HUES6 (cell line): ENCODE results near the gene KATNB1.

Experiments
- H3K27ac ChIP-seq: 2 replicates; pipeline ENCODE4 v1.7.0; 2013; ENCODE audit warnings: low read depth, mild to moderate bottlenecking, low read length, inconsistent platforms
- H3K27me3 ChIP-seq: 2 replicates; pipeline ENCODE4 v1.6.1; 2013; ENCODE audit warnings: low read length; ENCODE audit not compliant: control insufficient read depth, insufficient read depth
- H3K36me3 ChIP-seq: 2 replicates; pipeline ENCODE4 v1.6.1; 2013; ENCODE audit warnings: low read length; ENCODE audit not compliant: control insufficient read depth, insufficient read depth
- H3K4me1 ChIP-seq: 2 replicates; pipeline ENCODE4 v1.6.1; 2013; ENCODE audit warnings: low read length; ENCODE audit not compliant: control insufficient read depth, insufficient read depth
- H3K4me3 ChIP-seq: 2 replicates; pipeline ENCODE4 v1.5.1; 2013; ENCODE audit warnings: low read depth, low read length
- H3K9ac ChIP-seq: one replicate; pipeline ENCODE4 v1.6.1; 2013; ENCODE audit warnings: mild to moderate bottlenecking, low read length
- H3K9me3 ChIP-seq: 2 replicates; pipeline ENCODE4 v1.6.1; 2013; ENCODE audit warnings: low read depth, low read length; ENCODE audit not compliant: control insufficient read depth, insufficient read depth

Gene KATNB1, protein sequence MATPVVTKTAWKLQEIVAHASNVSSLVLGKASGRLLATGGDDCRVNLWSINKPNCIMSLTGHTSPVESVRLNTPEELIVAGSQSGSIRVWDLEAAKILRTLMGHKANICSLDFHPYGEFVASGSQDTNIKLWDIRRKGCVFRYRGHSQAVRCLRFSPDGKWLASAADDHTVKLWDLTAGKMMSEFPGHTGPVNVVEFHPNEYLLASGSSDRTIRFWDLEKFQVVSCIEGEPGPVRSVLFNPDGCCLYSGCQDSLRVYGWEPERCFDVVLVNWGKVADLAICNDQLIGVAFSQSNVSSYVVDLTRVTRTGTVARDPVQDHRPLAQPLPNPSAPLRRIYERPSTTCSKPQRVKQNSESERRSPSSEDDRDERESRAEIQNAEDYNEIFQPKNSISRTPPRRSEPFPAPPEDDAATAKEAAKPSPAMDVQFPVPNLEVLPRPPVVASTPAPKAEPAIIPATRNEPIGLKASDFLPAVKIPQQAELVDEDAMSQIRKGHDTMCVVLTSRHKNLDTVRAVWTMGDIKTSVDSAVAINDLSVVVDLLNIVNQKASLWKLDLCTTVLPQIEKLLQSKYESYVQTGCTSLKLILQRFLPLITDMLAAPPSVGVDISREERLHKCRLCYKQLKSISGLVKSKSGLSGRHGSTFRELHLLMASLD

GRCh38 chr16:57735755-57736418 is at the start of gene KATNB1:
KATNB1 (plus strand) TSS chr16:57735770; CDS start chr16:57737244, 1,474 bp downstream.
- Histone ChIP-seq H3K27ac (peak within 1 kb of the TSS; percentile 91), H3K4me3 (peak within 1 kb of the TSS; percentile 81), H3K4me1 (peaks cover 13% of the 10 kb centered on the region), H3K9me3 (peaks cover 4% of the 10 kb centered on the region; the same call in 1 of the 2 replicates), H3K36me3 (peaks cover 15% of the 10 kb centered on the region), H3K9ac (peak within 1 kb of the TSS; percentile 93), H3K27me3 (no peaks in the 10 kb centered on the region)

DNA sequence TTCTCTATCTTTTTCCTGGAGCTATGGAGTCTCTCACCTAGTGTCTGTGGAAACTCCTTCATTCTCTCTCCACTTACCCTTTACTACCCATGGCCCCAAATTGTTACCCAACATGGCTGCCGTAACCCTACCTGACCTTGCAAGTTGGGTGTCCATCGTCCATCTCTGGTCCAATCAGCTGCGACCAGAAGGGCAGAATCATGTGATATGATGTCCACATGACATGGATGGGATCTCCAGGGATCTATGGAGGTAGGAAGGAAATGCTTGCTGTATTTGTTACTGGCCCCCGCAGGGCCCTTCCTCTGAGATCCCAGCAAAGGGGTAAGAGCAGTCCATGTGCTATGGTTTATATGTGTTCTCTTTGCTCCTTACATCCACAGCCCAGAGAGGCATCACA is 49.0 kb upstream of the KATNB1 start:
- H3K27ac ChIP-seq: no peak overlapping the region
- H3K9ac ChIP-seq: no peak overlapping the region
- H3K4me1 ChIP-seq: peaks cover 14% of the 10 kb centered on the region; the same call in 1 of the 2 replicates
- H3K9me3 ChIP-seq: no peaks in the 10 kb centered on the region
- H3K27me3 ChIP-seq: no peaks in the 10 kb centered on the region
- no peak overlapping the region for H3K4me3 ChIP-seq
- H3K36me3 ChIP-seq: no peaks in the 10 kb centered on the region

DNA sequence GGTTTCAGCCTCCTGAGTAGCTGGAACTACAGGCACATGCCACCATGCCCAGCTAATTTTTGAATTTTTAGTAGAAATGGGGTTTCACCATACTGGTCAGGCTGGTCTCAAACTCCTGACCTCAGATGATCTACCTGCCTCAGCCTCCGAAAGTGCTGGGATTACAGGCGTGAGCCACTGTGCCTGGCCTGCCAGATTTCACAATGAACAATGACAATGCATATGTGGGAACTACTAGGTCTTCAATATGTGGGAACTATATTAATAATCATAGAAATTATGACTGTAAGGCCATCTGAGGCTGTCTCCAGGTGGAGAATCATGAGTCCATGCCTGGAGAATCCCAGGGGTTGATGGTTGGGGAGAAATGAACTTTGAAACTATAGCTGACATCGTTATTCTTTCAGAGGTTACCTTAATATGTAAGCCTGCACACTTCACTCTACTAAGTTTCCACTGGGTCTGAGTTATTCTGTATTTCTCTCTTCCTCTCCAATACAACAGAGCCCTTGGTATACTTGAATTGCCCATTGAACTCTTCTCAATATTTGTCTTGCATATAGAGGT is 48.1 kb upstream of the KATNB1 start:
- no peaks in the 10 kb centered on the region for H3K36me3 ChIP-seq
- no peaks in the 10 kb centered on the region for H3K9me3 ChIP-seq
- no peaks in the 10 kb centered on the region for H3K27me3 ChIP-seq
- no peak overlapping the region for H3K4me3 ChIP-seq
- H3K9ac ChIP-seq: no peak overlapping the region
- H3K4me1 ChIP-seq: peaks cover 14% of the 10 kb centered on the region; the same call in 1 of the 2 replicates
- no peak overlapping the region for H3K27ac ChIP-seq

DNA sequence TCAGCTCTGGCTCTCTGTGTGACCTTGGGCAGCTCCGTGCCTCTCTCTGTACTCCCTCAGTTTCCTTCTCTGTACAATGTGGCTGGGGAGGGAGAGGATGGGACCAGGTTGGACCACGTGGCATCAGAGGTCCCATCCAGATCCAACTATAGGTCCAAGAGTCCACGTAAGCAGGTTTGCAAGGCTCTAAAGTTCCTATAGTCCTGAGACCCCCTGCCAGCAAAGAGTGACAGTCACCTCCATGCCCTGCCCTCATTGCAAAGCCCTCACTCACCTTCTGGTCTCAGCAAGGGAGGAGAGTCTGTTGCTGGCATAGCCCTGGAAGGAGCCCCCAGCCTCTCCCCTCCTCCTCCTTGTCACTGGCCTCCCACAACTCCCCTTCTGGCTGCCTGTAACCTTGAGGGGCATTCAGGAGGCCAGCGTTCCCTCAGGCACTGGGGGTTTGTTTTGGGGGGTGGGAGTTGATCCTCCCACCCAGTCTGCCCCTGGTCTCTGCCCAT is 47.0 kb upstream of the KATNB1 start:
- no peaks in the 10 kb centered on the region for H3K27me3 ChIP-seq
- peaks cover 14% of the 10 kb centered on the region; the same call in 1 of the 2 replicates for H3K4me1 ChIP-seq

DNA sequence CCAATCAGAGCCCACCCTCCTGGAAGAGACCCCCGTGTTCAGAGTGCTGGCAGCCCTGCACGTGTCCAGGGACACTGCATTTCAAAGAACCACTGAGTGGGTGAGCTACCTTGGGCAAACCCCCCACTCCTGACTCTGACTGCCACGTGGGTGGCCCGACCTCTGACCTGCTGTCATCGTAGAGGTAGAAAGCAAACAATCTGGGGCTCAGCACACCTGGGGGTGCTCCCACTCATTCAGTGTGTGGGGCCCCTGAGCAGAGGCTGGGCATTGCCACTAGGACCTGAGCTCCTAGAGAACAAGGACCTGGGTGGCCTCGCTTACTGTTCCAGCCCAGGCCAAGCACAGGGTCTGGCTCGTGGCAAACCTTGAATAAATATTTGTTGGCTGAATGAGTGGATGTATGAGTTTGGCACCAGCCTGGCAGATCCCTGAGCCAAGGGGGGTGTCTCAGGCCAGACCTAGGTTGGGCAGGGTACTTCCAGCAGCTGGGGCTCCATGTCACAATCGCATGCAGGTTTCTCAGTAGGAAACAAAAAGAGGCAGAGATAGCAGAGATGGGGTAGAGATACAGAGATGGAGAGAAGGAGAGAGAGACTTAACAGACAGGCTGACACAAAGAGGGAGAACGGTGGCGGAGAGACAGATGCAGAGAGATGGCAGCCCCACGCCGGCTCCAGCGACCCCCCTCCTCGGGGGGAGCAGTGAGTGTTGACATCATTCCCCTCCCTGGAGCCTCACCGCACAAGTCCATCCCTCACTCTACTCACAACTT is 46.4 kb upstream of the KATNB1 start:
- H3K4me1 ChIP-seq: peaks cover 14% of the 10 kb centered on the region; the same call in 1 of the 2 replicates
- H3K9ac ChIP-seq: no peak overlapping the region
- H3K4me3 ChIP-seq: no peak overlapping the region
- H3K9me3 ChIP-seq: no peaks in the 10 kb centered on the region
- H3K27me3 ChIP-seq: no peaks in the 10 kb centered on the region
- H3K27ac ChIP-seq: no peak overlapping the region; the same call in 1 of the 2 replicates
- no peaks in the 10 kb centered on the region for H3K36me3 ChIP-seq

More for the DNA sequence above, 47.0 kb upstream of the KATNB1 start:
- H3K9me3 ChIP-seq: no peaks in the 10 kb centered on the region
- no peak overlapping the region for H3K27ac ChIP-seq
- no peaks in the 10 kb centered on the region for H3K36me3 ChIP-seq
- no peak overlapping the region for H3K4me3 ChIP-seq
- no peak overlapping the region for H3K9ac ChIP-seq

DNA sequence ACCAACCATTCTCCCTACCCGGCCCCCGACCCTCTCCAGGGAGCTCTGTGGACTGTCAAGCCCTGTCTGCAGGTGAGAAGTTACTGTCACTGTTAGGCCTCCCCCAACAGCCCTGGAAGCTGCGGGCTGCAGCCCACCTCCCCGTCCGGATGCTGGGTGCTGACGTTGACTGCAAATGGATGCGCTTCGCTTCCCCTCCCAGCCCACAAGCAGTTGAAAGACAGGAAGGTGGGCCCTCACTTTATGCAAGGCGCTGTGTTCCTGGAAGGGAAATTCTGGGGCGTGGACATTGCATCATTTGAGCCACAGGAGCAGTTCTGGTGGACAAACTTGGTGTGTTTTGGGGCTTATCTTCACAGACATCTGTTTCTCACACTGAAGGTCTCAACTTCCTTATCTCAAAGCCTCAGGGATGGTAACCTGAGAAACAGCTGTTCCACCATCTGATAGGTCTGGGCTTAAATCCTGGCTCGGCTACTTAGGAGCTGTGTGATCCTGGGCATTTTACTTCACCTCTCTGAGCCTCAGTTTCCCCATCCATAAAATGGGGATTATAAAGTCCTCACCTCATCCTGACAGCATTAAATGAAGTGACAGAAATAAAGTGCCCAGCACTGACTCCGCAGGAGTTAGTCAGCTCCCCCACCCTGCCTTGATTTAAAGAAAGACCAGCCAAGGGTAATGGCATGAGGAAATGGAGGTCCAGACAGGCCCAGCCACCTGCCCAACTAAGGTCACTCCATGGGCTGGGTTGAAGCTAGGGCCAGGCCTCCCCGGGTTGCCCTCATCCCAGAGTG is 45.6 kb upstream of the KATNB1 start:
- H3K9ac ChIP-seq: no peak overlapping the region

GRCh38 chr16:57690782-57691471 is 44.6 kb upstream of the KATNB1 start:
- Histone ChIP-seq H3K4me1 (peaks cover 18% of the 10 kb centered on the region; the same call in 1 of the 2 replicates), H3K9ac (no peak overlapping the region), H3K4me3 (no peak overlapping the region)

More for the DNA sequence above, 45.6 kb upstream of the KATNB1 start:
- Histone ChIP-seq H3K36me3 (no peaks in the 10 kb centered on the region), H3K27me3 (no peaks in the 10 kb centered on the region), H3K4me3 (no peak overlapping the region), H3K4me1 (peaks cover 18% of the 10 kb centered on the region; the same call in 1 of the 2 replicates), H3K9me3 (no peaks in the 10 kb centered on the region), H3K27ac (no peak overlapping the region; the same call in 1 of the 2 replicates)

GRCh38 chr16:57692636-57693035 is 42.9 kb upstream of the KATNB1 start:
- H3K27ac ChIP-seq: no peak overlapping the region
- H3K4me3 ChIP-seq: no peak overlapping the region
- H3K4me1 ChIP-seq: peaks cover 18% of the 10 kb centered on the region; the same call in 1 of the 2 replicates
- no peaks in the 10 kb centered on the region for H3K27me3 ChIP-seq
- H3K9ac ChIP-seq: no peak overlapping the region
- no peaks in the 10 kb centered on the region for H3K9me3 ChIP-seq
- no peaks in the 10 kb centered on the region for H3K36me3 ChIP-seq

More at GRCh38 chr16:57690782-57691471, 44.6 kb upstream of the KATNB1 start:
- Histone ChIP-seq H3K27ac (no peak overlapping the region), H3K9me3 (no peaks in the 10 kb centered on the region), H3K27me3 (no peaks in the 10 kb centered on the region), H3K36me3 (no peaks in the 10 kb centered on the region)

DNA sequence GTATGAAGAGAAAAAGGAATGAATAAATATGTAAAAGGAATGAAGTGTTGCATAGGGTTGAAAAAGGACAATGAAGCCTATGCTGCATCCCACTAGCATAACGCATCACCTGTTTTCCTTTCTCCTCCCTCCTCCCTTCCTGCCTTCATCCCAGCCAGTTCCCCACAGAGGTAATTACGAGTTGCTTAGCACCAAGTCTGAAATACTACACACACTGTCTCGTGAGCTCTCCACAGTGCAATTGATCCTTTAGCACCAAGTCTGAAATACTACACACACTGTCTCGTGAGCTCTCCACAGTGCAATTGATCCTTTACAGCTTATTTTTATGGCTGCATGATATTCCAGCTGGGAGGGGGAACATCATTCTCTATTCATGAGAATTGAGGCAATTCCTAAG is 42.0 kb upstream of the KATNB1 start:
- Histone ChIP-seq H3K27me3 (no peaks in the 10 kb centered on the region), H3K9ac (no peak overlapping the region), H3K36me3 (no peaks in the 10 kb centered on the region), H3K27ac (no peak overlapping the region), H3K9me3 (no peaks in the 10 kb centered on the region), H3K4me3 (no peak overlapping the region), H3K4me1 (peaks cover 17% of the 10 kb centered on the region; the same call in 1 of the 2 replicates)
